ENCODE data around the gene ROBO1.

Gene ROBO1

DNA sequence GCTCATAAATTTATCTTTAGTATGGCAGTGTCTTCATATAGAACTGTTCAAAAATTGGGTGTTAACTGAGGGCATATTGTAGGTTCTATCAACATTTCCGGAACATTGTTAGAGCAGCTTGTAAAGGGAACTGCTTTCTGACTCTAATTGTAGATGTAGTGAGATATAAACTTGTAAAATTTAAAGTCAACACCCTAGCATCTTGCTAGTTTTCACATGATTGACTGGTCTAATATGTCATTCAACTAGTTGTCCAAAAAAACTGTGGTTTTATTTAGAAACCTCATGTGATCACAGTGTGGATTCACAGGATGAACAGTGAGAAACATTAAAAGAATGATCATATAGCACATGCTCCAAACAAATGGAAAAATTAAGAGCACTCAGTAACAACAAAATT is 607.4 kb downstream of the ROBO1 start:
- no peak for DNase-seq (ENCODE audit: low spot score)

DNA sequence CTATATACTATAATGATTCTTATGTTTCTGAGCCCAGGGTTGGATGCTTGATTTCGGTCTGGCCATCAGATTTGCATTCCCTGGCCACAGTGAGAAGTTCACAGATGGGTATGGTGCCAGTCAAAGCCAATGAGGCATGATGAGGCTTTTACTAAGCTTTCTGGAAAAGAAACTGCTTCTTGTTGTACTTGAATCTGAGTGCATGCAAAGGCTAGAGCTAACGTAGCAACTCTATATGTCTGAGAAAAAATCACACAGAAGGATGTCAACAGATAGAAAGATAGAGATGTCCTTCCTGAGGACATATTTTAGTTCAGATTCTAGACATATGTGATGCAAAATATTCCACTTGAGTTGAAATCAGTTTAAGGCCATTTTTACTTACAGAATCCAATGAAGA is 608.1 kb downstream of the ROBO1 start:
- no peak for DNase-seq (ENCODE audit: low spot score)

DNA sequence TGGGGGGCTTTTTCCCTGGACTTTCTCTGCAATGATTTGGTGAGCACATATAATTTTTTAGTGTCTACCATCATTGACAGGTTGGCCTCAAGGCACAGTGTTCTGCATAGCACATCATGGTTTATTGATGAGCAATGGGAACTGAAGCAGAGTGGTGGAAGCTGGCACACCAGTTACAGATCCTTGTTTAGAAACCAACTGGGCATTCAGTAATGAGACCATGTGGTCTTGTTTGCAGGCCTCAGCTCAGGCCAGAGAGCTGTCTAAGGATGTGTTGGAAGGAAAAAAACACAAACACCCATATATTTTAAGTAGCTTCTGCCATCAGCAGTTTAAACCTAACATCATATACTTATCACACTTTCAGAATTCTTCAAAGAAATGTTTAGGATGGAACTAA is 610.6 kb downstream of the ROBO1 start:
- no peak for DNase-seq (ENCODE audit: low spot score)

DNA sequence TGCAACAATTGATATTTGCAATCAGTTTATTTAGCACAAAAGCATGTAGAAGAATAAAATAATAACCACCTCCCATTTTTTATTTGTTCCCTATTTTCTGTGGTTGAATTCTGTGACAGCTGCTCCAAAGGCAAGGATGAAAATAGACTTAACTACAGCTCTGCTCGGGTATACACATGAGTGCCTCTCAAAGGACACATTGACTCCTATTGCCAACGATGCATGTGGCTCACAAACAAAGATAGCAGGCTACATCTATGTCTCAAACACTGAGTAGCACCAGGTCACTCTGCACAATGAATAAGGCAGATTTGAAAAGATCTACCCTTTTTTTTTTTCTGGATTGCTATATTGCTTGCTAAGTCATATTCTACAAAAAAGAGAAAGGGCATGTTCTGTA is 612.9 kb downstream of the ROBO1 start:
- DNase-seq (ENCODE audit: low spot score) = no peak

DNA sequence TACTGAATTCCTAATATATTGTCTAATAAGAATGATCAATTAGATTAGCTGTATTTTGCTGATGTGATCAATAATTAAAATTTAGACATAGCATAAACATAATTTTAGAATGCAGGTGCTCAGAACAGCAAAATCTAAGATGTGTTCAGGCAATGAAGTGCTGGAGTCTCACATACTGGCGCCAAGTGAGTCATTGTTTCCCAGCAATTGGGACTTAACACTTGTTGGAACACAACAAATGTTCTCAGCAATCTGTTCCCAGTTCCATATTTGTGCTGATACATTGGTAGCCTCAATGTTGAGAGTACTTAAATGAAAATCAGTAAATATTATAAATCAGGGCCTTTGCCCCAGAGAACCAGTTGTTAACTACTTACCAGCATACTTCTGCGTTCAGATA is 619.0 kb downstream of the ROBO1 start:
- DNase-seq (ENCODE audit: low spot score) = no peak

DNA sequence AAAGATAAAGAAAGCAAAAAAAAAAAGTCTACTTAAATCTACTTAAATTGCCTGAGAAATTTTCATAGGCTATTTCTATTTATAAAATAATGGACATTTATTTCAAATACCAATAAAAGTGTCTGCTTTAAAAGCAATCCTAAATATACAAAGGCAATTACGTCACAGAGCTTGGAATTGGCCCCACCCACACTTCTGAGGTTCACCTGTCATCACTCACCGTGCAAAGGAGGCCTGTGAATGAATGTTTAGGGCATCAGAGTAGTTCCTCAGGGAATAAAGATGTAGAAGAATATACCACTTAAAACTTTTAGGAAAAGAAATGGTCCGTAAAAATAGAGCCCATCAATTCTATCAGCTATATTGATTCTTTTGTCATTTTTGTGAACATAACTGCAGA is 621.8 kb downstream of the ROBO1 start:
- no peak for DNase-seq (ENCODE audit: low spot score)

DNA sequence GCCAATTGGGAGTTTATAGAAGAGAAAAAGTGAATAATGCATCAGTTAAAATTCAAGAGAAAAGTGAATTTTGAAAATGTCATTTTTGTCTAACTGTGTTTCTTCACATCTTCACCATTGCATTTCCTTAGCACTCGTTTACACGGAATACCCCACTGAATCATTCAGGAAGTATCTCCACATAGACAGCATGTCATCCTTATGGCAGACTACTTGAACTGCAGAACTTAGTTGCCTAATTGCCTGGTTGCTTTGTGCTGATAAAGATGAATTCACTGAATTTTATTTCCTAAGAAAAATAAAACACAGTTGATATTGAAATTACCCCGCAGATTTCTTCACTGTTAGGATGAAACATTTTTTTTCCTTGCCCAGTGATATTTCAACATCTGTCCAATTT is 627.1 kb downstream of the ROBO1 start:
- DNase-seq (ENCODE audit: low spot score) = peak; percentile 16

DNA sequence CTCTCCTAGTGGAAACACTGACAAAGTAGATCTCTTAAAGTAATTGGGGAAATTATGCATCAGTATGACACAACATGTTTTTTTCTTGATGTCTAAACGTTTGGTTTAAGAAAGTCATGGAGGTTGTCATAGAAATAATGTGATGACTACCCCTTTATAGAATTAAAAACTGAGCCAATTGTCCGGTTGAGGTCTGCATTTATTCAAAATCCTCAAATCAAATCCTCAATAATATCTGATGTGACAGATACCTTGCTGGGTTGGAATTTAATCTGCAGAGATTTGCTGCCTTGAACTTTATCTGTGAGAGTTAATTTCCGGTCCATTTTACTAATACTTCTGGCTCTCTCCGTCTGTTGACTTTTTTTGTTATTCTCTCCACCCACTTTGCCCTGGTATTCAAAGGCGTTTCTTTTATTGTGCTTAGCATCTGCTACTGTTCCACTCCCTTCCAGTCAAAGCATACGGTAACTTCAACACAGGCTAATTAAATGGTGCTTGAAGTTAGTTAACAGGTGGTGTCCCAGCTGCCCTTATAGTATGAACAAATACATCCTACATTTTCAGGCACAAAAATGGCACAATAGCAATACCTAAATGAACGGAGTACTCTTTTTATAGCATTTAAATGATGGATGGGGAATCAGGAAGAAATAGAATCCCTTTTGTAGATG is 628.3 kb downstream of the ROBO1 start:
- DNase-seq (ENCODE audit: low spot score) = peak; percentile 35

DNA sequence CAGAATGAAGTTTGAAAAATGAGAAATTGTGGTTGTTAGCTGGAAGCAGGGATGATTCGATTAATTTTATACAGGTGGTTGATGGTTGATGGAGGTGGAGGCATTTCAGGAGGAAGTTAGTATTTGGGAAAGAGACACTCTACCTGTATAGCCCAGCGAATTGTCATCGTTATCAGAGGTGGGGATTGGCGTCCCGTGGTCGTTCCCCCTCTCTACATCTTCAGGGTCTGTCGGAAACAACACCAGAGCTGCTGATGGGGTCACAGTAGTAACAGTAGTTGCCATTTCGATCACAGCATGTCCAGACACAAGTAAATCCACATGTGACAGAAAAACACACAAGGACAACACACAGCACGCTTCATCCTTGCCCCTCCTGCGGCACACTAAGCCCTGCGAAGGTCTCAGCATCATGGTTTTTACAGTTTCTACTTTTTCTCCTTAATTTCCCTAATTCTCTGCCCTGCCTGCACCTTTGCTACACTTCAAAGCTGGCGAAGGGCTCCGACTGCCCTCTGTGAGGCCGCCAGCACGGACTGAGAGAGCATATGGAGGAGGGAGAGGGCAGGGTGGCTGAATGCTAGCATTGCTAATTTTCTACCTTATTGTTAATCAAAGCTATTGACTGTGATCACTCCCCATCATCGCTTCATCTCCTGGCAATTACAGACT is 642.3 kb downstream of the ROBO1 start:
- DNase-seq (ENCODE audit: low spot score) = no peak

DNA sequence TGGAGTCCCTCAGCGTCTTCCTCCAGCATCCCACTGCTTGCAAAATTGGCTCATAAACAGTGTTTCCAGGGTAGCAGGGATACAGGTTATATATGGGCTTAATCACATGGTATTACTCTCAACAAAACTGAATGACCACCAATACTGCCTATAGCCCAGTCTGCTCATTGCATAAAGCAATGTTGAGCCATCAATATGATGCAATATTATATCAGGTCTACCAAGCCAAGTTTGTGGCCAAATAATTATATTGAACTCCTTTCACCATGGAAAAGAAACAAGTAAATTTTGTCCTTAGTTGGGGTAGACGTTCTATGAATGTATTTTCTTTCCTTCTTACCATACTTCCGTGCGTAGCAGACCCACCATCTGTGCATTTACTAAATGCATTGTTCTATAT is 652.3 kb downstream of the ROBO1 start:
- DNase-seq (ENCODE audit: low spot score) = no peak

DNA sequence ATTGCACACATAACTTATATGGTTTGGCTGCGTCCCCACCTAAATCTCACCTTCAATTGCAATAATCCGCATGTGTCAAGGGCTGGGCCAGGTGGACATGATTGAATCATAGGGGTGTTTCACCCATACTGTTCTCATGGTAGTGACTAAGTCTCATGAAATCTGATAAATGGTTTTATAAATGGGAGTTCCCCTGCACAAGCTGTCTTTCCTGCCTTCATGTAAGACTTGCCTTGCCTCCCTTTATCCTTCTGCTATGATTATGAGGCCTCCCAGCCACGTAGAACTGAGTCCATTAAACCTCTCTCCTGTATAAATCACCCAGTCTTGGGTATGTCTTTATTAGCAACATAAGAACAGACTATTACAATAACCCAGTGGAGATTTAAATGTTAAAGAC is 653.9 kb downstream of the ROBO1 start:
- no peak for DNase-seq (ENCODE audit: low spot score)

DNA sequence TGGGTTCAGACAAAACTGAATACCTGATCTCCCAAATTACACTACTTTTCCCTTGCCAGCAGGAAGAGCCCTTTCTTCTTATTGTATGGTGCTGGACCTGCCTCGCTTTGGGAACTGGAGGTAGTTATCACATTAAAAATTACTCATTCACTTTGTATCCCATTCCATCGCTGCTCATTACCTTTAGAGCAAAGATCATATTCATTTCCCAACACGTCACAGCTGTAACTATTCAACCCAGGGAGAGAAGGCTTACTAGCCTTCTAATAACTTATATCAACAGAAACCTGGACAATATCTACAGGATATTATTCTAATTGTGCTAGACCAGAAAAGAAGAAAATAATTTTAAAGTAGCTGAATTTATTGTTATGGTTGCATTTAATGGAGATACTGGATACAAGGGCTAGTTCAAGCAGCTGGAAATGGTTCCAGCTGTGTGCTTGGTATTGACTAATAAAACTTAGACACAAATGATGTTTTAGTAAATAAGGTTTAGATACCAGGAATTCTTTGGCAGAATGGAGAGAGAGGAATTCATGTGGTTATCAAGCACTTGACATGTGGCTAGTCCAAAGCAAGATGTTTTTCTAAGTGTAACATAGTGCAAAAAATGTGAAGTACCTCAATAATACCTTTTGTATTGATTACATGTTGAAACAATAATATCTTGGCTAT is 656.3 kb downstream of the ROBO1 start:
- DNase-seq (ENCODE audit: low spot score) = no peak

DNA sequence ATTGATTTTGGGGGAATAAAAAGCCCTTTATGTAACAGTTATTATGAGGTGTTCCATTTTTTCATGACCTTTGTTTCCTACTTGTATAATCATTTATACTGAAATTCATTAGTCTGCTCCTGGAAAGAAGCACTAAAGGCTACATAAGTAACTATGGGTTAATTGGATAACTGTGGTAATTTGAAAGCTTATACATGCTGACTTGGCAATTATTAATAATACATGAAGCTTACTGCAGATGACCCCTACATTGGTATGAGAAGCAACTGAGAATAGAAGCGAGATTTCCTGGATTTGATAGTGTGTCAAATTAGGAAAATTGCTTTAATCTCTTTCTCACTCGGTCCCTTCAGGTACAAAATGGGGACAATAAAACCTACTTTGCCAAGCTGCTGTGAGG is 658.0 kb downstream of the ROBO1 start:
- no peak for DNase-seq (ENCODE audit: low spot score)

DNA sequence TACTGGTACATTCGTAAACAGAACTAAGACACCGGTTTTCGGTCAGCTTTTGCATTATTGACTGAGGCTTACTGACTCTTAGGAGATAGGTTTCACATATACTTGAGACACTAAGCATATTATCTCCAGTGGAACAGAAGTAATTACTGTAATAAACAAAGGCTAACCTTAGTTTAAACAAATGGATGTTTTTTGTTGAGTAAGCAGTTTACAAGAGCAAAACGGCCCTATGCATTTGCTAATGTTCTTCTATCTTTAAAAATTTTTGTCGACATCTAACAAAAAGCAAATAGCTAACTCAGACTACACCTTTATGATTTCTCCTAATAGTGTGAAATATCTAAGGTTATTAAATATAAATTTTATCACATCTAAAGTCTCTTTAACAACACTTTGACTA is 664.5 kb downstream of the ROBO1 start:
- no peak for DNase-seq (ENCODE audit: low spot score)

DNA sequence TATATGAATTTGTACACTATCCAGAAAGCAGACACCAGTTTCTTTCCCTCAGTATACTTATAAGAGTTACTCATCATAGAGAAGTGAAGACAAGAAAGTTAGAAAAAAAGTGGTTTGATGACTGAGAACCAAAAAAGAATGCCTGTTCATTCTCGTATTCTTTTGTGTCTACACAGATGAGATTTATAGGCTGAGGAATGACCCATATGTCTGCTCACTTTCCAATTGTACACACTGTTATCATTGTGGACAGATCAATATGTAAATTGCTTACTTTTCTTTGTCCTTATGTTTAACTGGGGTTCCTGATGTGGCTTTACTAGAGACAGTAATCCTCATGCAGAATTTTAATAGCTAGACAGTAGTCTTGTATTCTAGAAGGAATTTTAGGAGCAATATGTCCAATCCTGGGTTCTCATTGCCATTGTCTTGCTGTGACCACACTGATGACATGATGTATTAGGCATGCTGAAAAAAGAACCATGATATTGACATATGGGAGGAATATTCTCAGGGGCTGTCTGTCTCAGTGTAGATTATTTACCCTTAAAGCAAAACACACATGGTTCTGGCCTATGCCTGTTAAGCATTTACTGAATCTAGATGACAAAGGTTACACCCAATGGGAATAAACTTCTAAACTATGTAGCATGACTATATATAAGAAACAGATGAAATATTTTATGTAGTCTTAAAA is 669.7 kb downstream of the ROBO1 start:
- DNase-seq (ENCODE audit: low spot score) = no peak

DNA sequence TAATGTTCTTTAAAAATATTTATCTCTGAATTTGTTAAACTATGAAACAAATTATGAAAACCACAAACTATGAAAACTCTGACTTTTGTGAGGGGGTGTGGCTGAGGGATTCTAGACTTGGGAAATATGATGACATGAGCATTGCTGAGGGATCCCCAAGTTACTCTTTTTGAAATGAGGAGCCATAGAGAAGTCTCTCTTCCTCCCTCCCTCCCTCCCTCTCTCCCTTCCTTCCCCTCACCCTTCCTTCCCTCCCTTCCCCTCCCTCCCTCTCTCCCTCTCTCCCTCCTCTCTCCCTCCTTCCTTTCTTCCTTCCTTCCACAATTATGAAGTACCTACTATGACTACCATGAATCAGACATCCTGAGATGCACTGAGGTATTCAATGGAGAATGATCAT is 673.1 kb downstream of the ROBO1 start:
- DNase-seq (ENCODE audit: low spot score) = no peak

DNA sequence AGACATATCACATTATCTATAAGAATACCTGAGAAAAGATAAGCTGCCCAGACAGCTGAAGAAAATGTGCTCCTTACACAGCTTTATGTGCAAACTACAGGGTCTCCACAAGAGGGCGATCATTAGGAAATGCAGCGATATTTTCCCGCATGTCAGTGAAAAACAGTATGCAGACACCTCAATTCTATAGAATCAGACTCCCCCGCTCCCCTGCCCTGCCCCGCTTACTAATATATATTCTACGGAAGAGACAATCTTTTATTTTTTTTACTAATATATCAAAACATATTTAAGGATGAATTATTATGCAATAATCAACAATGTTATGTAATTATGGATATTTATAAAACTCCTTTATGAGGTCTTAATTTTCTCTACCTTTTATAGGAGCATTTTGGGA is 681.3 kb downstream of the ROBO1 start:
- DNase-seq (ENCODE audit: low spot score) = peak; percentile 71

DNA sequence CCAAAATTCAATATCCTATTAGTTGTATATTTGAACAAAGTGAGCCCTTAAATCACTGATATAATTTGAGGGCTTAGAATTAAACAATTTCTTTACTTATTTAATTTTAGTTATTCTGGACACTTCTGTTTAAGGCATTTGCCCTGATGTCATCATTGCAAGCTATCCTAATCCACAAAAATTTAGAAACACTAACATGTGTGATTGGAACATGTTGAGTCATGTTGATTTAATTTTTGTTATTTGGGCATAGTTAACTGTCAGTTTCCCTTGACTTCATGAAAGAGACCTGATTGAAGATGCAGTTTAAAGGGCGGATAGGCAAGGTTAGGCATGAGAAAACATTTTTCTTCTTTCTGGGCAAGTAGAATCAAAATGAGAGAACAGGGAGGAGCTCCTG is 682.6 kb downstream of the ROBO1 start:
- no peak for DNase-seq (ENCODE audit: low spot score)

DNA sequence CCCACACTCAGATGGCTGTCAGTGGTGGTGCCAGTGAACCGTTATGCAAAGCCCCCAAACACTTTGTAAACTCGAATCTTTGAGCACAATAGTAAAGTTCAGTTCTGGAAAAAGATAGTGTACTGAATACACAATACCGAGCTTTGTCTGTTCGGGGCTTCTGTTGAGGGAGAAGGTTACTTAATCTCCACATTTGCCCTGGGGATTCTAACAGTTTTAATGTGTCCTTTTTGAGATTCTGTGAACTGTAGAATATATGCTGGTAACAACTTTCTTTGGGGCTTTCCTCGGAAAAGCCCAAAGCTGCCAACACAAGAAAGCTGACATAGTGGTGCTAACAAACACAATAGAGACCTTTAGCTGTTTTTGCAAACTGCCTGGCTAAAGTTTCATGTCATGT is 686.5 kb downstream of the ROBO1 start:
- DNase-seq (ENCODE audit: low spot score) = no peak

DNA sequence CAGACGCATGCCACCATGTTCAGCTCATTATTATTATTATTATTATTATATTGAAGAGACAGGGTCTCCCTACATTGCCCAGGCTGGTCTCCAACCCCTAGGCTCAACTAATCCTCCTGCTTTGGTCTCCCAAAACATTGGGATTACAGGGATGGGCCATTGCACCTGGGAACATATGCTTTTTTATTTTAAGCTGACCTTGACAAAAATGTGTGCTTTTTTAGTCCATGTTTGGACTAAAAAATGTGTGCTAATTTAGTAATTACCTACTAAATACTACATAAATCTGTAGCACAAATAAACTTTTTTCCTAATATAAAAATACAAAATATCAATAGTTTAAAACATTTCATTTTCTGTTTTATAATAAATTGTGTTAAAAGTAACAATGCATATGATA is 693.2 kb downstream of the ROBO1 start:
- DNase-seq (ENCODE audit: low spot score) = no peak

DNA sequence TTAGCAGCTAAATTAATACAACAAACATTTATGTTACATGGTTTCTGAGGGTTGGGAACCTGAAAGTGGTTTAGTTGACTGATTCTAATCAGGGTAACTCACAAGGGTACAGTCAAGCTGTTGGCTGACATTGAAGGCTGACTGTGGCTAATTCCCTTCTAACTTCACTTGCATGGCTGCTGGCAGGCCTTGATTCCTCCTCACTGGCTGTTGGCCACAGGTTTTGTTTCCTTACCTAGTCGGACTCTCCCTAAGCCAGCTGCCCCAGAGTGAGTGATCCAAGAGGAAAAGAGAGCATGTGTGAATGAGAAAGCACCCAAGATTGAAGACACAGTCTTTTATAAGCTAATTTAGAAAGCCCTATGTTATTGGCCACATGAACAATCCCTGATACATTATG is 700.1 kb downstream of the ROBO1 start:
- no peak for DNase-seq (ENCODE audit: low spot score)

DNA sequence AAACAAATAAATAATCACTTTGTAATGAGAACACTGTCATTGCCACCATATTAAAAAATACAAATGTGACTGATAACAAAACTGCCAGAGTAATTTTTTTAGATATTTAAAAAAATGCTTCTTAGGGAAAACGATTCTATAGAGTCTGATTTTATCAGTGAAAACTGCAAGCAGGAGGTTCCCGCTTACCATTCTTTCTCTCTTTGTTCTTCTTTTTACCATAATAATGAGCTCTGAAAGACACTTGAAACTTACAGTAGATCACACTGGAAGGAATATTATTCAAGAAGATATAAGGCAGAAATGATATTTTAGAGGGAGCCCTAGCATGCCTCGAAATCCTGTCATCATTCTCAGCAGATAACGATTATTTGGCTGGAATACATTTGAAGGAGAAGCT is 701.3 kb downstream of the ROBO1 start:
- DNase-seq (ENCODE audit: low spot score) = no peak

DNA sequence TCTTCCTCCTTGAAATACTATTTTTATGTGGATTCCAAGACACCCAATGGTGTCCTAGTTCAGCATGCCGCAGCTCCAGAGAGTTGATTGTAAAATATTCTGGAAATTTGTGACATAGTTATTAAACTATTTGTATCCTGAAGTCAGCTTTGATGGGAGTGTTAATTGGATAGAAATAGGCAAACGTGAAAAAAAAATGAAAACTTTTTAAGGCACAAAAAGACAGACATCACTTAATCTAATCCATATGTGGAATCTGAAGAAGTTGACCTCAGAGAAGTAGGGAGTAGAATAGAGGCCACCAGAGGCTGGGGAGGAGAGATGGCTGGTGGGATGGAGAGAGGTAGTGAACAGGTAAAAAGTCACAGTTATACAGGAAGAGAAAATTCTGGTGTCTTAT is 704.2 kb downstream of the ROBO1 start:
- no peak for DNase-seq (ENCODE audit: low spot score)

All from RKO (cell line).